Activated CD4-positive, alpha-beta T cell treated with anti-CD3 and anti-CD28 coated beads, Interleukin-2, amount 10 ng/mL, durations not matched to agents 24 days and 14 days (primary cell): ENCODE results near the gene ZNF576. TPM values are rescaled to one million over a fixed set of nuclear protein-coding genes. Genes with fewer than 3 reads are reported as not detected.
"Not testable (repeated sequence)": the region's sequence is repeated elsewhere in the genome, so short reads cannot be mapped to it uniquely, and the experiment has no call there.

Experiments
- DNase-seq: peaks from one replicate; pipeline ENCODE4 v3.0.0; 2022
- H3K27ac Mint-ChIP-seq: one replicate; pipeline ENCODE4 v1.8.0; 2022; ENCODE audit warnings: mild to moderate bottlenecking, mixed read lengths
- H3K27me3 Mint-ChIP-seq: one replicate; pipeline ENCODE4 v1.8.0; 2022; ENCODE audit warnings: mixed read lengths
- H3K36me3 Mint-ChIP-seq: one replicate; pipeline ENCODE4 v1.8.0; 2022; ENCODE audit warnings: low read depth, mild to moderate bottlenecking, mixed read lengths
- H3K4me1 Mint-ChIP-seq: one replicate; pipeline ENCODE4 v1.8.0; 2021; ENCODE audit warnings: mixed read lengths
- H3K4me3 Mint-ChIP-seq: one replicate; pipeline ENCODE4 v1.8.0; 2022; ENCODE audit warnings: mild to moderate bottlenecking, moderate library complexity, mixed read lengths
- H3K9me3 Mint-ChIP-seq: one replicate; pipeline ENCODE4 v1.8.0; 2021; ENCODE audit warnings: mixed read lengths
- intact Hi-C: fragments of 100-400 bp; cut with micrococcal nuclease; formaldehyde crosslinking; loops from one replicate; pipeline ENCODE4 v1.15.1; 2023
- total RNA-seq: library from RNA; stranded (reverse); gene quantifications from 2 replicates; pipeline ENCODE4 v1.2.3, GENCODE V29; 2022

Gene ZNF576
- total RNA-seq, 1 donor from 2014 or later: 14.4 TPM

DNA sequence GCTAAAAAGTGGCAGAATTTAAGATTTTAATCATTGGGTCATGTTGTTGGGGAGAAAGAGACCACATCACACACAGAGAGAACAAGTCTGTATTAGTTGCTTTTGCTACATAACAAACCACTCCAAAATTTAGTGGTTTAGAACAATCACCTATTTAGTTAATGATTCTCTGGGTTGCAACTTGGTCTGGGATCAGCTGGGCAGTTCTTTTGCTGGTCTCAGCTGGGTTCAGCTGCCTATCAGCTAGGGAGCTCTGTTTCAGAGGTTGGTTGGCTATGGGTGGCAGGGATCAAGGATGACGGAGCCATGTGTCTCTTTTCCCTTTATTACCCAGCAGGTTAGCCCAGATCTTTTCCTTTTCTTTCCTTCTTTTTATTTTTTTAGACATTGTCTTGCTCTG, 11.9 kb upstream of the ZNF576 start:
- Mint-ChIP-seq H3K4me3 (no peak overlapping the region), H3K9me3 (no peaks in the 10 kb centered on the region), H3K27ac (peak overlapping the region; percentile 78), H3K4me1 (peaks cover 22% of the 10 kb centered on the region), H3K27me3 (no peaks in the 10 kb centered on the region), H3K36me3 (peaks cover 14% of the 10 kb centered on the region)
- intact Hi-C loops: no loop called here
- no peak for DNase-seq

DNA sequence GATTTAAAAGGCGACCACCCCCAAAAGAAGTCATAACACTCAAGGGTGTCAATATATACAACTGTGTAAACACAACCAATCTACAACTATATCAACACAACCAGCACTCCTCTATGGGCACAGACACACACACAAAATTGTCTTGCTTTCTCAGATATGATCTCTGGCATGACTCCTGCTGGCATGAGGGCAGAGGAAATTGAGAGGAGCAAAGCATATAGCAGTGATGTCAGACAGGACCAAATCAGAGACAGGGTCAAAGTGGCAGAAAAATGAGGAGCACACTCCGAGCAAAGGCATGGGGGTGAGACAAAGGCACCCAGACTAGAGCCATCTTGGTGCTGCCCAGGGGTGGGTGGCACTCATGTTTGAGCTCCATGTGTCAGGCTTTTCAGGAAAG, 10.0 kb upstream of the ZNF576 start:
- Mint-ChIP-seq H3K4me1 (peaks cover 14% of the 10 kb centered on the region), H3K36me3 (peaks cover 22% of the 10 kb centered on the region), H3K4me3 (no peak overlapping the region), H3K27ac (no peak overlapping the region), H3K9me3 (no peaks in the 10 kb centered on the region), H3K27me3 (no peaks in the 10 kb centered on the region)
- no peak for DNase-seq
- intact Hi-C loops: no loop called here

DNA sequence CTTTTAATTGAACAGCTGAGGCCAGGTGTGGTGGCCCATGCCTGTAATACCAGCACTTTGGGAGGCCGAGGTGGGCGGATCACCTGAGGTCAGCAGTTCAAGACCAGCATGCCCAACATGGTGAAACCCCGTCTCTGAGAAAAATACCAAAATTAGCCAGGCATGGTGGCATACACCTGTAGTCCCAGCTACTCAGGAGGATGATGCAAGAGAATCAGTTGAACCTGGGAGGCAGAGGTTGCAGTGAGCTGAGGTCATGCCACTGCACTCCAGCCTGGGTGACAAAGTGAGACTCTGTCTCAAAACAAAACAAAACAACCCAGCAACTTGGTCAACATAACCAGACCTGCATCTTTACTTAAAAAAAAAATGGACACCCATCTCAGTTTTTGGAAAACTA, 9.4 kb upstream of the ZNF576 start:
- H3K4me3 Mint-ChIP-seq, H3K27me3 Mint-ChIP-seq, intact Hi-C loops, H3K4me1 Mint-ChIP-seq, H3K27ac Mint-ChIP-seq, DNase-seq, H3K9me3 Mint-ChIP-seq: not testable (repeated sequence)
- H3K36me3 Mint-ChIP-seq: peaks cover 23% of the 10 kb centered on the region

DNA sequence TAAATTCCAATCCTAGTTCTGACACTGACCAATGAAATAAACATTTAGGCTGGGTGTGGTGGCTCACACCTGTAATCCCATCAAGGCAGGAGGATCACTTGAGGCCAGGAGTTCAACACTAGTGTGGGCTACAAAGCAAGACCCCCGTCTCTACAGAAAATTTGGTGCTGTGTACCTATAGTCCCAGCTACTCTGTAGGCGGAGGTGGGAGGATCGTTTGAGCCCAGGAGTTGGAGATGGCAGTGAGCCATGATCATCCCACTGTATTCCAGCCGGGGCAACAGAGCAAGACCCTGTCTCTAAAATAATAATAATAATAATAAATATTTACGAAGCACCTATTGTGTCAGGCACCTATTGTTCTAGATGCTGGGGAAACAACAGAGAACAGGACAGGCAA, 7.1 kb upstream of the ZNF576 start:
- no peak for DNase-seq
- peaks cover 13% of the 10 kb centered on the region for H3K4me1 Mint-ChIP-seq
- H3K9me3 Mint-ChIP-seq: no peaks in the 10 kb centered on the region
- intact Hi-C loops: no loop called here
- peaks cover 34% of the 10 kb centered on the region for H3K36me3 Mint-ChIP-seq
- no peak overlapping the region for H3K4me3 Mint-ChIP-seq
- no peak overlapping the region for H3K27ac Mint-ChIP-seq
- no peaks in the 10 kb centered on the region for H3K27me3 Mint-ChIP-seq

DNA sequence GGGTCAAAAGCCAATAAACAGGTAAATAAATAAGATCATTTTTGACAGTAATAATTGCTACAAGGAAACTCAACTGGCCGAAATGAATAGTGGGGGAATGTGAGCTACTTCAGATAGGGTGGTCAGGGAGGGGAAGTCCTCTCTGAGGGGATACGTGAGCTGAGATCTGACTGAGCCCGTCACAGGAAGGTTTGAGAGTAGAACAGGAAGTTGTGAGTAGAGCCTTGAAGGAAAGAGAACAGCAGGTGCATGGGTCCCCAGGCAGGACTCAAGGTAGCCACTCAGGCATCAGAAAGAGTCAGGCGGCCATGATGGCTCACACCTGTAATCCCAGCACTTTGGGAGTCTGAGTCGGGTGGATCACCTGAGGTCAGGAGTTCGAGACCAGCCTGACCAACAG, 6.7 kb upstream of the ZNF576 start:
- peaks cover 31% of the 10 kb centered on the region for H3K36me3 Mint-ChIP-seq
- no peaks in the 10 kb centered on the region for H3K9me3 Mint-ChIP-seq
- H3K4me1 Mint-ChIP-seq: peaks cover 12% of the 10 kb centered on the region
- no peak overlapping the region for H3K27ac Mint-ChIP-seq
- H3K4me3 Mint-ChIP-seq: no peak overlapping the region
- no peaks in the 10 kb centered on the region for H3K27me3 Mint-ChIP-seq
- DNase-seq: no peak
- intact Hi-C loops: loop anchor here (10.0 kb wide), 1 partner anchor 915 kb away; the partner anchor contains the start of gene ZNF180

DNA sequence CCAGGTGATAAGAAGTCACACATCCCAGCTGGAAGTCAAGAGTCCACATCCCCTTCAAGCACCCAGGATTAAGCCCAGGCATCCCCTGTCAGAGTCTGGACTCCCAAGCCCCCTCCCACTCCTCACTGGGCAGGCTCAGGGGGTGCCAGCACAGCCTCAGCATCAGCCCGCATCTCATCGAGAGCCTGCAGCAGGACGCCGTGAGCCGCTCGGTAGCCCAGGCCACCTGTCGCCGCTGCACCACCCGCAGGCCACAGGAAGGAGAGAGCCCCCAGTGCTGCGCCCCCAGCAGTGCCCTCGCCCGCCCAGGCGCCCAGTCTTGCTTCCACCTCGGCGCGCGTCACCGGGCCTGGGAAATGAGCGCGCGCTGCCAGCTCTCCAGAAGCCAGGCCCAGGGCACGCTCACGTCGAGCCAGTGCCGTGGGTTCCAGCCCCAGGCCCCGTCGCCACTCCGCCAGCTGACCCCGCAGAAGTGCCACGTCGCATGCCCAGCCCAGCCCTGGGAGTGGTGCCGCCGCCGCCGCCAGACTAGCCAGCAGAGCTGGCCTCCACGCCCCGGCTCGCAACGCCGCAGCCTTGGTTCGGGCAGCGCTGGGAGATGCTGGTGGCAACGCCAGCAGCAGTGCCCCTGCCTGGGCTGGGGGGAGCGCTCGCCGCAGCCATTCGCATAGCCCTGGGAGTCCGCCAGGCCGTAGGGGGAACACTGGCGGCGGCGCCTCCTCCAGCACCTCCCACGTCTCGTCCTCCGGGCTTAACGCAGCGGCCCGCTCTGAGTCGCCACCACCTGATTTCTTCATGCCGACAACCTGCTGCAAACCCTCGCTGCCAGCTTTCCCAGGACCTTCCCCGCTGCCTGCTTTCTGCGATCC, 4.3 kb upstream of the ZNF576 start:
- peaks cover 22% of the 10 kb centered on the region for H3K4me1 Mint-ChIP-seq
- H3K9me3 Mint-ChIP-seq: no peaks in the 10 kb centered on the region
- peaks cover 30% of the 10 kb centered on the region for H3K36me3 Mint-ChIP-seq
- no peak for DNase-seq
- intact Hi-C loops: loop anchor here (10.0 kb wide), 1 partner anchor 913 kb away; the partner anchor contains the start of gene ZNF180
- no peaks in the 10 kb centered on the region for H3K27me3 Mint-ChIP-seq
- H3K4me3 Mint-ChIP-seq: no peak overlapping the region
- H3K27ac Mint-ChIP-seq: no peak overlapping the region

DNA sequence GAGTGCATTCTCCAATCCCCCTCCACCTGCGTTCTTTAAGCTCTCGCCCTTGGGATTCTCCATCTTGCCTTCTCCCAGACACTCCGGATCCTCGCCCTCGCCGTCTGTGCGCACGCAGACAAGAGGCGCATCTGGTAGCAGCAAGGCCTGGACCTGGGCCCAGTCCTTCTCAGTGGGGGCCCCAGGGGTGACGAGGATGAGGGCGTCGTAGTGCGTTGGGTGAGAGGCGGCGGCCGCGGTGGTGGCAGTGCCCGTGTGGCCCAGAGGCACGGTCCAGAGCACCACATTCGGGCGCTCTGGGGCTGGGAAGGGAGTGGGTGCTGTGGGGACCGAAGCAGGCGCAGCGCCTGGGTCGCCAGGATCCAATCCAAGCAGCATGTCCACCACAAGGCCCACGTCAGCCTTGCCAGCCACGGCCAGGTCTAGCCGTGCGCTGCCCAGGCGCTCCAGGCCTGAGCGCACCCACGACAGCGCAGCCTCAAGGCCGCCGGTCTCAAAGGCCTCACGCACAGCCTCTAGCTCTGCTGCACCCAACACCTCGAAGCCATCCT, 3.5 kb upstream of the ZNF576 start:
- Mint-ChIP-seq H3K4me1 (peaks cover 29% of the 10 kb centered on the region), H3K36me3 (peaks cover 36% of the 10 kb centered on the region), H3K27ac (no peak overlapping the region), H3K9me3 (no peaks in the 10 kb centered on the region), H3K4me3 (no peak overlapping the region), H3K27me3 (no peaks in the 10 kb centered on the region)
- DNase-seq: no peak
- intact Hi-C loops: loop anchor here (10.0 kb wide), 1 partner anchor 912 kb away; the partner anchor contains the start of gene ZNF180

DNA sequence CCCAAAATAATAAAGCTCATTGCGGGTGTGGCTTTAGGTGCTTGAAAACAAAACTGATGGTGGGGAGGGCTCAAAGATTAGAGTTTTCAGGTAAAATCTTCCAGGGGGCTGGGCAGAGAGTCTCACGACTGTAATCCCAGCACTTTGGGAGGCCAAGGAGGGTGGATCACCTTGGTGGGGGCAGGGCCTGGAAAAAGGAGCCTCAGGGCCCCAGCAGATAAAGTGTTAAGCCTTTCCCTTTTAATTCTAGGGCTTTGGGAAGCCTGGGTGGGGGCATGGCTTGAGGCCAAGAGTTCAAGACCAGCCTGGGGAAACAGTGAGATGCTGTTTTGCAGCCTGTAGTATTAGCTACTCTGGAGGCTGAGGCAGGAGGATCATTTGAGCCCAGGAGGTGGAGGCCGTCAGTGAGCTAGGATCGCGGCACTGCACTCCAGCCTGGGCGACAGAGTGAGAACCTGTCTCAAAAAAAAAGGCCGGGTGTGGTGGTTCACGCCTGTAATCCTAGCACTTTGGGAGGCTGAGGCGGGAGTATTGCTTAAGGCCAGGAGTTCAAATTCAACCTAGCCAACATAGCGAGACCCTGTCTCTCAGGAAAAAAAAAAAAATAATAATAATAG, 2.2 kb upstream of the ZNF576 start:
- intact Hi-C loops: loop anchor here (1.0 to 10.0 kb wide), 3 partner anchors 39 to 911 kb away; partner anchors contain the start of gene ZNF180
- peaks cover 40% of the 10 kb centered on the region for H3K36me3 Mint-ChIP-seq
- DNase-seq: no peak
- no peaks in the 10 kb centered on the region for H3K27me3 Mint-ChIP-seq
- H3K9me3 Mint-ChIP-seq: no peaks in the 10 kb centered on the region
- peak overlapping the region; percentile 96 for H3K4me3 Mint-ChIP-seq
- peak overlapping the region; percentile 14 for H3K27ac Mint-ChIP-seq
- H3K4me1 Mint-ChIP-seq: peaks cover 35% of the 10 kb centered on the region

DNA sequence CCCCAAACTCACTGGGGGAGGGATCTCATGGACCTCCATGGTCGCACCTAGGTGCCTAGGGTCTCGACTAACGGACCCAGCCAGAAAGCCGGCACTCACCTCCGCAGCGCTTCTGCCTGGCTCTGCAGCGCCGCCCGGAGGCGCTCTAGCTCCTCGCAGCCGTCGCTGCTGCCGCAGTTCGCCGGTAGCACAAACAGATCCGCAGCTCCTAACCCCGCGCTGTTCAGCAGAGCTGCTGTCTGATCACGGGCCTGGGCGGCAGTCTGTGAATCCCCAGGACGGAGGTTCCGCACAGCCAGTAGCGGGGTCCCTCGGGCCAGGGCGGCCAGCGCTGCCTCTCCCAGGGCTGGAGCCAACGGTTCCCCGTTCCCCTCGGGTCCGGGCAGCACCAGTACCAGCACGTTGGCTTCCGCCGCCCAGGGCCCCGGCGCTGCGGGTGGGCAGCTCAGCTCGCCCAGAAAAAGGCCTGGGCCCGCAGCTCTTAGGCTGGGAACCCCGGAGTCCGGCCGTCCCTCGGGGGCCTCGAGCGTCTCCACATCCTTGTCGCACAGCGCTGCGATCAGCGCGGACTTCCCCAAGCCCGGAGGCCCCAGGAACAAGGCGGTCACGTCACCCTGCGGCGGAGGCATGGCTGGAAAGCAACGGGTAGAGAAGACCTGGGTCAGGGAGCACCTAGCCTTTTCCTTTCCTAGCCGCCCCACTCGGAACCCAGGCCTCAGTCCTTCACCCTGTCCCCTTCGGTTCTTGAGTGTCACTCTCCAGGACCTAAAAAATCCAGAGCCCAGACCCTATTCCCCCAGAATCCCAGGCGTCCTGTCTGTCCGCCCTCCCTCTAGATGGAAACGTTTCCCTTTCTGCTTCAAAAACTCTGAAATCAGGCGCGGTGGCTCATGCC, 1.4 kb upstream of the ZNF576 start:
- peak; percentile 93 for DNase-seq
- Mint-ChIP-seq H3K4me1 (peaks cover 33% of the 10 kb centered on the region), H3K9me3 (no peaks in the 10 kb centered on the region), H3K27me3 (no peaks in the 10 kb centered on the region), H3K36me3 (peaks cover 41% of the 10 kb centered on the region), H3K27ac (peak overlapping the region; percentile 96), H3K4me3 (peak overlapping the region; percentile 96)
- intact Hi-C loops: loop anchor here (1.0 to 10.0 kb wide), 3 partner anchors 40 to 910 kb away; partner anchors contain the start of gene ZNF180

DNA sequence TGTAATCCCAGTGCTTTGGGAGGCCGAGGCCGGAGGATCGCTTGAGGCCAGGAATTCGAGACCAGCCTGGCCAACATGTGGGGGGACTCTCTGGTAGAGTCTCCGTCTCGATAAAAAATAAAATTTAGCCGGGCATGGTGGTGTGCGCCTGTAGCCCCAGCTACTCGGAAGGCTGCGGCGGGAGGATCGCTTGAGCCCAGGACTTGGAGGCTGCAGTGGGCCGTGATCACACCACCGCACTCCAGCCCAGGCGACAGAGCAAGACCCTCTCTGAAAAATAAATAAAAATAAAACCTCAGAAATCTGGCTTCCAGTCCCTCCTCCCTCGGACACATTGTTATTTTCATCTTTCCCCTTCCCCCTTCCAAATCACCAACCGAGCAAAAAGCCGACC, 793 bp upstream of the ZNF576 start:
- Mint-ChIP-seq H3K27me3 (no peaks in the 10 kb centered on the region), H3K36me3 (peaks cover 38% of the 10 kb centered on the region), H3K4me1 (peaks cover 33% of the 10 kb centered on the region), H3K4me3 (peak overlapping the region; percentile 96), H3K27ac (peak overlapping the region; percentile 96), H3K9me3 (no peaks in the 10 kb centered on the region)
- no peak for DNase-seq
- intact Hi-C loops: loop anchor here (10.0 kb wide), 1 partner anchor 909 kb away; the partner anchor contains the start of gene ZNF180

DNA sequence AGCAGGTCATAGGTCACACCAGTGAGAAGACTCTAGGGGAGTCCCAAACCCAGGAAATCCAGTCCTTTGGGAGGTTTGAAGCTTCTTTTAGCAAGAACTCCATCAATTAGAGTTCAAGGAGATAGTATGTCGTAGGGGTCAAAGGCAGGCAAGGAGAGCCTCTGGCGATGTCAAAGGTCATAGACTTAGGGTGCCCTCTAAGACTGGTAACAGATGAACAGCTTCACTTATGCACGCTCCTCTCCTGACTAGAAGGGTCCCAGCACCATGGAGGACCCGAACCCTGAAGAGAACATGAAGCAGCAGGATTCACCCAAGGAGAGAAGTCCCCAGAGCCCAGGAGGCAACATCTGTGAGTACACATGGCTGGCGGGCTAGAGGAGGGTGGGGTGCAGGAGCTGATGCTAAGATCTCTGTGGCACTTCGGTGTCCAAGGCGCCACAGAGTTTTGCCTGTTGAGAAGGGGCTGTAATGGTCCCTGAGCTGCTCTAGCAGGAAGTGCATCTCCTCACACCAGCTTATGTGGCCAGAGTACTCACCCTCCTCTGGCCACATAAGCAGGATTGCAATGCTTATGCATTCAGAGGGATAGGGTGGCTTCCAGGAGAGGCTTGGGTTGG, 557 bp downstream of the ZNF576 start:
- Mint-ChIP-seq H3K4me3 (peak overlapping the region; percentile 96), H3K27ac (peak overlapping the region; percentile 96), H3K4me1 (peaks cover 33% of the 10 kb centered on the region), H3K36me3 (peaks cover 32% of the 10 kb centered on the region), H3K9me3 (no peaks in the 10 kb centered on the region), H3K27me3 (no peaks in the 10 kb centered on the region)
- DNase-seq: no peak
- intact Hi-C loops: loop anchor here (1.0 to 10.0 kb wide), 7 partner anchors 22 to 908 kb away; partner anchors contain the start of genes ETHE1, PINLYP, SMG9 and XRCC1

DNA sequence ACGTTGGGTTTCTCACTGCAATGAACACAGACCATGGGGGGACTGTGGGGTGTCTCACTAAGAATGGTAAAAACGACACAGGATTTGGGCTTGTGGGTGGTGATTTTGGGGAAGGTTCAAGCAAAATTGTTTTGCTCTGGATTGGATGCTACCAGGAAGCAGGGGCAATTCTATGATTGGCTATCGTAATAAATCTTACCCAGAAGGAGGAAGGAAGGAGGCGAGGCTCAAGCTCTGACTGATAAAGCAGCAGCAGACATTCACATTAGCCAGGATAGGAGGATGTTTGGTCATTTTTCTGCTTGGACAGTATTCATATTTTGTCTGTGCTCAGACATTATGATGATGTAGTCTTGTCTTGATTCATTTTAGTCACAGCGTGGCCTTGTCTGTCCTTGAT, 1.5 kb downstream of the ZNF576 start:
- H3K27me3 Mint-ChIP-seq: no peaks in the 10 kb centered on the region
- peaks cover 33% of the 10 kb centered on the region for H3K4me1 Mint-ChIP-seq
- intact Hi-C loops: loop anchor here (2.0 to 10.0 kb wide), 4 partner anchors 65 to 907 kb away; partner anchors contain the start of genes SMG9, ZNF180 and ZNF575
- H3K27ac Mint-ChIP-seq: peak overlapping the region; percentile 96
- no peaks in the 10 kb centered on the region for H3K9me3 Mint-ChIP-seq
- H3K4me3 Mint-ChIP-seq: peak overlapping the region; percentile 96
- peaks cover 29% of the 10 kb centered on the region for H3K36me3 Mint-ChIP-seq
- no peak for DNase-seq
